Epithelial cell of proximal tubule (primary cell): ENCODE data around the gene SLC41A3. TPM values are rescaled to one million over a fixed set of nuclear protein-coding genes. Genes with fewer than 3 reads are reported as not detected.

ENCODE experiments used
- DNase-seq: peaks from one replicate; pipeline ENCODE4 v3.0.0-alpha.2; 2011; ENCODE audit warnings: low read depth
- H3K4me3 ChIP-seq: 2 replicates; pipeline ENCODE4 v1.5.1; 2011; ENCODE audit warnings: low read depth, mild to moderate bottlenecking, low read length
- CTCF ChIP-seq: conservative IDR thresholded peaks from 2 replicates; pipeline ENCODE4 v1.5.1; 2012; ENCODE audit warnings: low read depth, mild to moderate bottlenecking, low read length
- total RNA-seq: library from RNA; depleted of rRNA; stranded (reverse); fragments of >200 nt; gene quantifications from 2 replicates; pipeline ENCODE4 v1.2.3, GENCODE V29; 2015

Gene SLC41A3
- total RNA-seq, 1 donor from 2014 or later, result 41.6 TPM

- H3K4me3 ChIP-seq, result no peak overlapping the region
- DNase-seq, result no peak
- no peak for TF ChIP-seq CTCF
Observed at GRCh38 chr3:126023390-126023789, 60.5 kb downstream of the SLC41A3 start.

GRCh38 chr3:126022741-126023359 lies 61.1 kb downstream of the SLC41A3 start:
- no peak for DNase-seq
- no peak for TF ChIP-seq CTCF
- H3K4me3 ChIP-seq, result no peak overlapping the region

GRCh38 chr3:126021702-126022101 lies 62.2 kb downstream of the SLC41A3 start:
- no peak overlapping the region for H3K4me3 ChIP-seq
- no peak for TF ChIP-seq CTCF
- no peak for DNase-seq

- no peak for TF ChIP-seq CTCF
- no peak overlapping the region for H3K4me3 ChIP-seq
- no peak for DNase-seq
Observed at GRCh38 chr3:126021224-126021623, 62.7 kb downstream of the SLC41A3 start.

GRCh38 chr3:126019683-126020082 lies 64.2 kb downstream of the SLC41A3 start:
- DNase-seq, result no peak
- H3K4me3 ChIP-seq, result no peak overlapping the region
- no peak for TF ChIP-seq CTCF

GRCh38 chr3:126018995-126019394 lies 64.9 kb downstream of the SLC41A3 start:
- H3K4me3 ChIP-seq, result no peak overlapping the region
- DNase-seq, result no peak
- TF ChIP-seq CTCF, result no peak

- TF ChIP-seq CTCF, result no peak
- DNase-seq, result no peak
Observed at GRCh38 chr3:126018545-126018944, 65.4 kb downstream of the SLC41A3 start.

More at GRCh38 chr3:126018545-126018944, 65.4 kb downstream of the SLC41A3 start:
- no peak overlapping the region for H3K4me3 ChIP-seq
